Measurements from ENCODE around the gene CCDC92B. TPM values are rescaled to one million over a fixed set of nuclear protein-coding genes. Genes with fewer than 3 reads are reported as not detected.

Gene CCDC92B
- total and polyA plus RNA-seq, 2 of the 13 experiments (the other 11 are each of a cell fraction or from before 2014, with no cell fraction given) = not detected

DNA sequence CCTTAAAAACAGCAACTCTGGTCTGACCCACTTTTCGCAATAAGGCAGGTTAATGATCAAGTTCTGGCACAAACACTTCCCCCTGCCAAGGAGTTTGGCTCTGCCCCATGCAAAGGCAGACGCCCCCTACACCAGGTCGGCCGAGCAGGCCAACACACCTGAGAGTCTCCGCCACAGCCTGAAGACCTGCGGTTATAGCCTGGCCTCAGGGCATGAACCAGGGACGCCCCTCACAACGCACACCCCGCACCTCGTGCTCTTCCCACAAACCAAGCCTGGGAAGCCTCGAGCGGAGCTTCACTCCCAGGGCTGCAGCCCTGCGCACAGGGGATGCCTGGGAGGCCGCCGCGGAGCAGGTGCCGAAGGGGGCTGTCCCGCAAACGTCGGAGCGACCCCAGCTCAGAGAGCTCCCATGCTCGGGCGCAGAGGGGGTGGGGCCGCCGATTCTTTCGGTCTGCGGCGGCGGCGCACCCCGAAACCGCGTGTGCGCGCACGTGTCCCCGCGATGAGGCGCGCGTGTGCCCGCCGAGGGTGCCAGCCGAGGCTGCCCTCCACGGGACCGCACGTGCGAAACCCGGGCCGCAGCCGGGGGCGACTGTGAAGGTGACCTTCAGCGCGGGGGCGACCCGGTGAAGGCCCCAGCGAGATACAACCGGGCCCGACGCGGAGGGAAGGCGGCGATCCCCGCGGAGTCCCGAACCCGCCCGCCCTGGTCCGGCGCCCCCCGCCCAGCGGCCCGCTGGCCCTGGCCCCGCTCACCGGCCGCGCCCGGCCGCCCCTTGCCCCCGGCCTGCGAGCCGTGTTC, 38.4 kb downstream of the CCDC92B start (continued):
- TF ChIP-seq ZNF232 (CRISPR knock-in tag; IDR thresholded peaks at IDR 0.05; ENCODE audit: borderline replicate concordance) (no peak), NFKBIZ (CRISPR knock-in tag; IDR thresholded peaks at IDR 0.05) (peak; percentile 44; the same call in 1 of the 2 replicates), SAP130 (CRISPR knock-in tag; IDR thresholded peaks at IDR 0.05; ENCODE audit: low read depth) (peak; percentile 67), AKAP8 (CRISPR knock-in tag; IDR thresholded peaks at IDR 0.05) (no peak), ZNF10 (CRISPR knock-in tag; IDR thresholded peaks at IDR 0.05; ENCODE audit: borderline replicate concordance, low read depth) (no peak), IKZF4 (CRISPR knock-in tag; IDR thresholded peaks at IDR 0.05; ENCODE audit: borderline replicate concordance, low read depth, not compliant biosample characterization) (peak; percentile 50), HNF4A (CRISPR knock-in tag; IDR thresholded peaks at IDR 0.05) (peak; percentile 82), RNF2 (conservative IDR thresholded peaks at IDR 0.05; ENCODE audit: low read depth) (peak; percentile 83), CEBPG (CRISPR knock-in tag; IDR thresholded peaks at IDR 0.05) (peak; percentile 81), ZNF451 (CRISPR knock-in tag; IDR thresholded peaks at IDR 0.05) (0 out of 2 replicates have a peak, but pooled peaks have one; percentile 21), GABPB1 (CRISPR knock-in tag; IDR thresholded peaks at IDR 0.05) (peak; percentile 33; the same call in 1 of the 2 replicates), SRY (CRISPR knock-in tag; IDR thresholded peaks at IDR 0.05) (peak; percentile 51; the same call in 1 of the 2 replicates), NONO (IDR thresholded peaks at IDR 0.05) (no peak), NONO (CRISPR knock-in tag; conservative IDR thresholded peaks at IDR 0.05) (peak; percentile 30), TCF12 (IDR thresholded peaks at IDR 0.05) (no peak), TCF12 (CRISPR knock-in tag; IDR thresholded peaks at IDR 0.05) (peak; percentile 27; the same call in 1 of the 2 replicates)
- TF ChIP-seq, protein P1, sequence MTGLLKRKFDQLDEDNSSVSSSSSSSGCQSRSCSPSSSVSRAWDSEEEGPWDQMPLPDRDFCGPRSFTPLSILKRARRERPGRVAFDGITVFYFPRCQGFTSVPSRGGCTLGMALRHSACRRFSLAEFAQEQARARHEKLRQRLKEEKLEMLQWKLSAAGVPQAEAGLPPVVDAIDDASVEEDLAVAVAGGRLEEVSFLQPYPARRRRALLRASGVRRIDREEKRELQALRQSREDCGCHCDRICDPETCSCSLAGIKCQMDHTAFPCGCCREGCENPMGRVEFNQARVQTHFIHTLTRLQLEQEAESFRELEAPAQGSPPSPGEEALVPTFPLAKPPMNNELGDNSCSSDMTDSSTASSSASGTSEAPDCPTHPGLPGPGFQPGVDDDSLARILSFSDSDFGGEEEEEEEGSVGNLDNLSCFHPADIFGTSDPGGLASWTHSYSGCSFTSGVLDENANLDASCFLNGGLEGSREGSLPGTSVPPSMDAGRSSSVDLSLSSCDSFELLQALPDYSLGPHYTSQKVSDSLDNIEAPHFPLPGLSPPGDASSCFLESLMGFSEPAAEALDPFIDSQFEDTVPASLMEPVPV (CRISPR knock-in tag; IDR thresholded peaks at IDR 0.05) = peak; percentile 69
- TF ChIP-seq, protein P2, sequence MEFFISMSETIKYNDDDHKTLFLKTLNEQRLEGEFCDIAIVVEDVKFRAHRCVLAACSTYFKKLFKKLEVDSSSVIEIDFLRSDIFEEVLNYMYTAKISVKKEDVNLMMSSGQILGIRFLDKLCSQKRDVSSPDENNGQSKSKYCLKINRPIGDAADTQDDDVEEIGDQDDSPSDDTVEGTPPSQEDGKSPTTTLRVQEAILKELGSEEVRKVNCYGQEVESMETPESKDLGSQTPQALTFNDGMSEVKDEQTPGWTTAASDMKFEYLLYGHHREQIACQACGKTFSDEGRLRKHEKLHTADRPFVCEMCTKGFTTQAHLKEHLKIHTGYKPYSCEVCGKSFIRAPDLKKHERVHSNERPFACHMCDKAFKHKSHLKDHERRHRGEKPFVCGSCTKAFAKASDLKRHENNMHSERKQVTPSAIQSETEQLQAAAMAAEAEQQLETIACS (CRISPR knock-in tag; IDR thresholded peaks at IDR 0.05) = peak; percentile 75
- TF ChIP-seq, protein P3, sequence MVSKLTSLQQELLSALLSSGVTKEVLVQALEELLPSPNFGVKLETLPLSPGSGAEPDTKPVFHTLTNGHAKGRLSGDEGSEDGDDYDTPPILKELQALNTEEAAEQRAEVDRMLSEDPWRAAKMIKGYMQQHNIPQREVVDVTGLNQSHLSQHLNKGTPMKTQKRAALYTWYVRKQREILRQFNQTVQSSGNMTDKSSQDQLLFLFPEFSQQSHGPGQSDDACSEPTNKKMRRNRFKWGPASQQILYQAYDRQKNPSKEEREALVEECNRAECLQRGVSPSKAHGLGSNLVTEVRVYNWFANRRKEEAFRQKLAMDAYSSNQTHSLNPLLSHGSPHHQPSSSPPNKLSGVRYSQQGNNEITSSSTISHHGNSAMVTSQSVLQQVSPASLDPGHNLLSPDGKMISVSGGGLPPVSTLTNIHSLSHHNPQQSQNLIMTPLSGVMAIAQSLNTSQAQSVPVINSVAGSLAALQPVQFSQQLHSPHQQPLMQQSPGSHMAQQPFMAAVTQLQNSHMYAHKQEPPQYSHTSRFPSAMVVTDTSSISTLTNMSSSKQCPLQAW (CRISPR knock-in tag; IDR thresholded peaks at IDR 0.05) = peak; percentile 85
- TF ChIP-seq, protein P4, sequence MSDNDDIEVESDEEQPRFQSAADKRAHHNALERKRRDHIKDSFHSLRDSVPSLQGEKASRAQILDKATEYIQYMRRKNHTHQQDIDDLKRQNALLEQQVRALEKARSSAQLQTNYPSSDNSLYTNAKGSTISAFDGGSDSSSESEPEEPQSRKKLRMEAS (IDR thresholded peaks at IDR 0.05) = peak; percentile 85
- TF ChIP-seq, protein P5, sequence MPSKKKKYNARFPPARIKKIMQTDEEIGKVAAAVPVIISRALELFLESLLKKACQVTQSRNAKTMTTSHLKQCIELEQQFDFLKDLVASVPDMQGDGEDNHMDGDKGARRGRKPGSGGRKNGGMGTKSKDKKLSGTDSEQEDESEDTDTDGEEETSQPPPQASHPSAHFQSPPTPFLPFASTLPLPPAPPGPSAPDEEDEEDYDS (CRISPR knock-in tag; IDR thresholded peaks at IDR 0.05) = peak; percentile 70
- TF ChIP-seq, protein P6, sequence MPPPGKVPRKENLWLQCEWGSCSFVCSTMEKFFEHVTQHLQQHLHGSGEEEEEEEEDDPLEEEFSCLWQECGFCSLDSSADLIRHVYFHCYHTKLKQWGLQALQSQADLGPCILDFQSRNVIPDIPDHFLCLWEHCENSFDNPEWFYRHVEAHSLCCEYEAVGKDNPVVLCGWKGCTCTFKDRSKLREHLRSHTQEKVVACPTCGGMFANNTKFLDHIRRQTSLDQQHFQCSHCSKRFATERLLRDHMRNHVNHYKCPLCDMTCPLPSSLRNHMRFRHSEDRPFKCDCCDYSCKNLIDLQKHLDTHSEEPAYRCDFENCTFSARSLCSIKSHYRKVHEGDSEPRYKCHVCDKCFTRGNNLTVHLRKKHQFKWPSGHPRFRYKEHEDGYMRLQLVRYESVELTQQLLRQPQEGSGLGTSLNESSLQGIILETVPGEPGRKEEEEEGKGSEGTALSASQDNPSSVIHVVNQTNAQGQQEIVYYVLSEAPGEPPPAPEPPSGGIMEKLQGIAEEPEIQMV (CRISPR knock-in tag; IDR thresholded peaks at IDR 0.05; ENCODE audit: low read depth) = 0 out of 2 replicates have a peak, but pooled peaks have one; percentile 35
- TF ChIP-seq, protein P7, sequence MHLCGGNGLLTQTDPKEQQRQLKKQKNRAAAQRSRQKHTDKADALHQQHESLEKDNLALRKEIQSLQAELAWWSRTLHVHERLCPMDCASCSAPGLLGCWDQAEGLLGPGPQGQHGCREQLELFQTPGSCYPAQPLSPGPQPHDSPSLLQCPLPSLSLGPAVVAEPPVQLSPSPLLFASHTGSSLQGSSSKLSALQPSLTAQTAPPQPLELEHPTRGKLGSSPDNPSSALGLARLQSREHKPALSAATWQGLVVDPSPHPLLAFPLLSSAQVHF (CRISPR knock-in tag; IDR thresholded peaks at IDR 0.05) = 0 out of 2 replicates have a peak, but pooled peaks have one; percentile 77
